ENCODE measurements around the gene IGF1R.

- no peak for TF ChIP-seq POLR2AphosphoS5 (IDR thresholded peaks at IDR 0.05)
- TF ChIP-seq CTCF (IDR thresholded peaks at IDR 0.05), result no peak
These were observed 194.6 kb downstream of the IGF1R start for GRCh38 chr15:98842973-98843285.
